Stimulated activated memory B cell treated with anti-CD40 and anti-IgM and Interleukin-4, amounts not matched to agents 10 μg/mL and 1 μg/mL and 100 μg/mL, for 72 hours (primary cell): ENCODE data around the gene NEDD9.

Experiments
- ATAC-seq: fragments of 150-1000 bp; cut with Tn5 transposase; 2 replicates; pipeline ENCODE4 v1.10.0; 2021
- H3K27ac Mint-ChIP-seq: one replicate; pipeline ENCODE4 v1.8.0; 2022; ENCODE audit warnings: mild to moderate bottlenecking, mixed read lengths
- H3K27me3 Mint-ChIP-seq: one replicate; pipeline ENCODE4 v1.8.0; 2022; ENCODE audit warnings: mixed read lengths
- H3K36me3 Mint-ChIP-seq: one replicate; pipeline ENCODE4 v1.8.0; 2022; ENCODE audit warnings: mixed read lengths
- H3K4me1 Mint-ChIP-seq: one replicate; pipeline ENCODE4 v1.8.0; 2022; ENCODE audit warnings: mixed read lengths
- H3K4me3 Mint-ChIP-seq: one replicate; pipeline ENCODE4 v1.8.0; 2022; ENCODE audit warnings: mild to moderate bottlenecking, moderate library complexity, mixed read lengths
- H3K9me3 Mint-ChIP-seq: one replicate; pipeline ENCODE4 v1.8.0; 2022; ENCODE audit warnings: mixed read lengths

Gene NEDD9

GRCh38 chr6:11209906-11210305, 22.6 kb downstream of the NEDD9 start:
- no peaks in the 10 kb centered on the region for H3K27me3 Mint-ChIP-seq
- H3K4me3 Mint-ChIP-seq: no peak overlapping the region
- no peak for ATAC-seq
- peaks cover 7% of the 10 kb centered on the region for H3K4me1 Mint-ChIP-seq
- H3K36me3 Mint-ChIP-seq: peaks cover 31% of the 10 kb centered on the region
- H3K9me3 Mint-ChIP-seq: no peaks in the 10 kb centered on the region
- H3K27ac Mint-ChIP-seq: no peak overlapping the region

DNA sequence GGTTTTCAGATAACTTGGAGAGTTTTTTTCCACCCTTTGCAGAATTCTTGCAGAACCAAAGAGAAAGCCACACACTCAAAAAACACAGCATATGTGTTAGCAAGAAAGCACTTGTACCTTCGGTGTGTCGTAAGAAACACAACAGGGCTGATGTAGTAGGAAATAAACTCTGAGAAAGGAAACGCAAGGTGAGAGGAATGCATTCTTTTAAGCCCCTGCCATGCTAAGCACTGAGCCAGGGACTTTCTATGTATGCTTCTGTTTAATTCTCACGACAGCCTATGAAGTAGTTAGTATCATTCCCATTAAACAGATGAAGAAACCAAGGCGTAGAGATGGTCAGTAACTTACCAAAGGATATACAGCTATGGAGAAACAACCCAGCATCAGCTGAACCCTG, 23.1 kb downstream of the NEDD9 start:
- Mint-ChIP-seq H3K27ac (no peak overlapping the region), H3K9me3 (no peaks in the 10 kb centered on the region), H3K4me3 (no peak overlapping the region), H3K27me3 (no peaks in the 10 kb centered on the region), H3K4me1 (peaks cover 7% of the 10 kb centered on the region), H3K36me3 (peaks cover 26% of the 10 kb centered on the region)
- ATAC-seq: no peak

- H3K27ac Mint-ChIP-seq: no peak overlapping the region
- H3K4me1 Mint-ChIP-seq: peaks cover 7% of the 10 kb centered on the region
- H3K4me3 Mint-ChIP-seq: no peak overlapping the region
- peaks cover 26% of the 10 kb centered on the region for H3K36me3 Mint-ChIP-seq
- H3K27me3 Mint-ChIP-seq: no peaks in the 10 kb centered on the region
- no peak for ATAC-seq
- no peaks in the 10 kb centered on the region for H3K9me3 Mint-ChIP-seq
Measured at GRCh38 chr6:11208854-11209253, 23.6 kb downstream of the NEDD9 start.

GRCh38 chr6:11208267-11208666, 24.2 kb downstream of the NEDD9 start:
- ATAC-seq: no peak
- Mint-ChIP-seq H3K4me3 (no peak overlapping the region), H3K36me3 (peaks cover 27% of the 10 kb centered on the region), H3K4me1 (peaks cover 7% of the 10 kb centered on the region), H3K27me3 (no peaks in the 10 kb centered on the region), H3K27ac (no peak overlapping the region), H3K9me3 (no peaks in the 10 kb centered on the region)

- Mint-ChIP-seq H3K27ac (peak overlapping the region; percentile 40), H3K4me1 (peaks cover 7% of the 10 kb centered on the region), H3K9me3 (no peaks in the 10 kb centered on the region), H3K36me3 (peaks cover 23% of the 10 kb centered on the region), H3K27me3 (no peaks in the 10 kb centered on the region), H3K4me3 (no peak overlapping the region)
- ATAC-seq: no peak
Measured at GRCh38 chr6:11207199-11207968, 25.1 kb downstream of the NEDD9 start.

- Mint-ChIP-seq H3K4me3 (no peak overlapping the region), H3K36me3 (peaks cover 17% of the 10 kb centered on the region)
Measured at GRCh38 chr6:11206576-11206975, 25.9 kb downstream of the NEDD9 start.

DNA sequence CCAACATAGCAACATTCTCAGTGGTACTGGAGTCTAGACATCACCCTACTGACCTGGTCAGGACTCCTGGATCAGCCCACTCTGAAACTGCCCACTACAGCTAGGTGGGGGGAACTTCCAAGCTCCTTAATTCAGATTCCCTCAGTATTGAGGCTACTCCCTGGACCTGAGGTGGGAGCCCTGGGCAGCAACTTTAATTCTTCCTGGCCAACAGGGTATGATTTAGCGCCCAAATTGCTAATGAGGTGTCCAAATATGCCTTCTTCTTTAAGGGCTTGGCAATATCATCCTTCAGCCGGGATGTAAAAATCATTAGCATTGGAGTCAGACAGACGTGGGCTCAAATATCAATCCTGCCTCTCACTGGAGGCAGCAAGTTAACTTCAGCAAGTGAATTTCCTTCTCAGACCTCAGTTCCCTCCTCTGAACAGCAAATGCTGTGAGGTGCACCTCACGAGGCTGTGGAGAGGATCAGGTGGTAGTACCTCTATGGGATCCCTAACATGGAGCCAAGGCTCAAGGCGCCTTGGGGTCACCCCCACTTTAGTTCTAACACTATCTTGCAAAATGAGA, 27.6 kb downstream of the NEDD9 start:
- H3K4me1 Mint-ChIP-seq: peaks cover 8% of the 10 kb centered on the region
- ATAC-seq: no peak
- H3K4me3 Mint-ChIP-seq: no peak overlapping the region
- H3K27me3 Mint-ChIP-seq: no peaks in the 10 kb centered on the region
- H3K36me3 Mint-ChIP-seq: peaks cover 27% of the 10 kb centered on the region
- no peak overlapping the region for H3K27ac Mint-ChIP-seq
- H3K9me3 Mint-ChIP-seq: no peaks in the 10 kb centered on the region

More at GRCh38 chr6:11206576-11206975, 25.9 kb downstream of the NEDD9 start:
- no peaks in the 10 kb centered on the region for H3K27me3 Mint-ChIP-seq
- peaks cover 7% of the 10 kb centered on the region for H3K4me1 Mint-ChIP-seq
- no peaks in the 10 kb centered on the region for H3K9me3 Mint-ChIP-seq
- ATAC-seq: no peak
- peak overlapping the region; percentile 40 for H3K27ac Mint-ChIP-seq

DNA sequence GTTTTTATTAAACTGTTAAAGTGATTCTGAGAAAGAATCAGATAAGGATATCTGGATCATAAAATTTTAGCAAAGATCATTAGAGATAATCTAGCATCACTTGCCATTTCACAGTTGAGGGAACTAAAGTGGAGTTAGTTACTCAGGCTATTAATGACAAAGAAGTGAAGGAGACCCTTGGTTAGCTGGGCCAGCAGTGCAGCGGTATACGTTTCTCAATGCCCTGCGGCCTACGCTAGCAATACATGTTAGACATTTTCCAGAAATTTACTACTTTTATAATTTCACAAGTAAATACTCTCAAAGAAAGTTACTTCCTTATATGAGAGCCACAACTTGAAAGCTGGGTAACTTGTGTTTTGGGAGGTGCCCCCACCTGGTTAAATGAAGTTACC, 28.5 kb downstream of the NEDD9 start:
- H3K4me1 Mint-ChIP-seq: peaks cover 12% of the 10 kb centered on the region
- H3K36me3 Mint-ChIP-seq: peaks cover 30% of the 10 kb centered on the region

DNA sequence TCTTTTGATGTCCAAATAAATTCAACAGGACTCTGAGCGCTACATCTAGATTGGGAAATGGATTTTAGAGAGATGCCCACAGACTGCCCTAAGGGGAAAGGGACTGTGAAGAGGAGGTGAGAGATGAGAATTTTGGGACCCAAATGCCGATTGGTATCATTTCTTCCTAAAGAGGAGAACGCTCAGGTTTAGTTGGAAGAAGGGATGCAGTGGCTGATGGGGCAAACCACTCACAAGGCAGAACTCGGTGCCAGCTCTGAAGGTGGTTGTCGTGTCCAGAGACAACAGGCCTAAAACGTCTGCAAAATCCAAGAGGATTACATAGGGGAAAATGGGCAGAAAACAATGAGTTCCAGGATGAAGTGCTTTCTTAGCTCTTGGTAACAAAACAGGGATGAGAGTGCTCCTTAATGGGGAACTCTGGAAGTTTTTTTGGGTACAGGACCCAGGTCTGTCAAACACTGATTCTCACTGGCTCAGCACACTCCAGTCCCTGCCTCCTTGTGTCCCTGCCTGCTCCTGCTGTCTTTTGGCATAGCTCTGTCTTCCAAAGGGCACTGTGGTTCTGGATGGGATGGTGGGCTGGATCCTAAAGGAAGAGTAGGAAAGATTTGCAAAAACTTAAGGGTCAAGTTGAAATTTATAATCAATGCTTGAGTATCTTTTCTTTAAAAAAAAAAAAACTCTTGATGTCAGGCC, 29.0 kb downstream of the NEDD9 start:
- no peak for ATAC-seq
- no peaks in the 10 kb centered on the region for H3K9me3 Mint-ChIP-seq
- H3K4me3 Mint-ChIP-seq: no peak overlapping the region
- no peaks in the 10 kb centered on the region for H3K27me3 Mint-ChIP-seq
- H3K4me1 Mint-ChIP-seq: peaks cover 12% of the 10 kb centered on the region
- peaks cover 32% of the 10 kb centered on the region for H3K36me3 Mint-ChIP-seq
- H3K27ac Mint-ChIP-seq: no peak overlapping the region

More for the DNA sequence above, 28.5 kb downstream of the NEDD9 start:
- Mint-ChIP-seq H3K27ac (no peak overlapping the region), H3K9me3 (no peaks in the 10 kb centered on the region), H3K27me3 (no peaks in the 10 kb centered on the region), H3K4me3 (no peak overlapping the region)
- no peak for ATAC-seq

GRCh38 chr6:11202513-11203305, 29.8 kb downstream of the NEDD9 start:
- no peak for ATAC-seq
- Mint-ChIP-seq H3K4me3 (no peak overlapping the region), H3K36me3 (peaks cover 36% of the 10 kb centered on the region), H3K27ac (no peak overlapping the region), H3K4me1 (peaks cover 11% of the 10 kb centered on the region), H3K27me3 (no peaks in the 10 kb centered on the region), H3K9me3 (no peaks in the 10 kb centered on the region)

GRCh38 chr6:11201772-11202512, 30.5 kb downstream of the NEDD9 start:
- Mint-ChIP-seq H3K36me3 (peaks cover 36% of the 10 kb centered on the region), H3K4me1 (peaks cover 5% of the 10 kb centered on the region), H3K9me3 (no peaks in the 10 kb centered on the region), H3K27me3 (no peaks in the 10 kb centered on the region), H3K27ac (no peak overlapping the region), H3K4me3 (no peak overlapping the region)
- no peak for ATAC-seq

DNA sequence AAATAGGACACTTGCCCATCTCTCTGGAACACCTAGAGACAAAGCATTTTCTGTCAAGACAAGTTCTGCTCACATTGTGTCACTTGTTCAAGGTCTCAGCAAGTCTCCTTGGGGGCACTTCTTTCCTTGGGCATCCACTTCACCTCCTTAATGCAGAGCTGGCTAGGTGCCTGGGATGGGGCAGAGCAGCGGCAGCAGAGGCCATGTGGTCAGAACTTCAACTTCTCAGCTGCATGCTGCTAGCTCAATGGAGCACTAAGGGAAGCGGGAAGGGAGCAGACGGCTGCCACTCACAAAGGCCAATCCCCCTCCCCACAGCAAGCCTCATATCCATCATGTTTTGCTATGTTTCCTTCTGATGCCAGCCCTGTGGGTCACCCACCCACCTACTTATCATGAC, 31.5 kb downstream of the NEDD9 start:
- Mint-ChIP-seq H3K4me1 (peaks cover 5% of the 10 kb centered on the region), H3K9me3 (no peaks in the 10 kb centered on the region), H3K27ac (no peak overlapping the region), H3K36me3 (peaks cover 45% of the 10 kb centered on the region), H3K4me3 (no peak overlapping the region), H3K27me3 (no peaks in the 10 kb centered on the region)
- no peak for ATAC-seq

DNA sequence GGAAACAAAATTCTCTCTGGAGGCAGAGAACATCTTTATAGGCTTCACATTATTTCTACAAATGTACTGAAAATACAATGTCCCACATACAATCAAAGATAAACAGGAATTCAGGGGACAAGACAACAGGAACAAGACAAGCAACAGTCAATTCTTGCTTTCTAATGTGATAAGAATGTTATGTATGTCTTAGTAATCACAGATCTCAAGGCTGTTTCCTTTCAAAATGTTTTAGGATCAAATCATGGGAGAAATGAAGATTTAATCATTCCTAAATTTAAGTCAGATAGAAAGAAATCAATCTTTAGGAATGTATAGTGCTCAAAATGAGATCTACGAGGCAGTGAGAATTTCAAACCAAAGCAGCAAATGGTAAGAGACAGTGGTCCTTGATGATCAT, 32.1 kb downstream of the NEDD9 start:
- no peak overlapping the region for H3K4me3 Mint-ChIP-seq
- ATAC-seq: no peak
- H3K9me3 Mint-ChIP-seq: no peaks in the 10 kb centered on the region
- H3K27me3 Mint-ChIP-seq: no peaks in the 10 kb centered on the region
- peaks cover 5% of the 10 kb centered on the region for H3K4me1 Mint-ChIP-seq
- H3K27ac Mint-ChIP-seq: no peak overlapping the region
- H3K36me3 Mint-ChIP-seq: peaks cover 47% of the 10 kb centered on the region

GRCh38 chr6:11198663-11199603, 33.5 kb downstream of the NEDD9 start:
- Mint-ChIP-seq H3K4me3 (no peak overlapping the region), H3K36me3 (peaks cover 47% of the 10 kb centered on the region), H3K9me3 (no peaks in the 10 kb centered on the region), H3K4me1 (peaks cover 5% of the 10 kb centered on the region), H3K27ac (no peak overlapping the region), H3K27me3 (no peaks in the 10 kb centered on the region)
- no peak for ATAC-seq
